K562 (cell line): Measurements from ENCODE around the gene APOL2. TPM values are rescaled to one million over a fixed set of nuclear protein-coding genes. Genes with fewer than 3 reads are reported as not detected.

Experiments
- CBX3 ChIP-seq, 2 experiments: IDR thresholded peaks; 1 replicate in 1 of 2; 2 replicates in 1 of 2; pipeline ENCODE4 v1.6.1; 2012; ENCODE audit warnings: inconsistent platforms in 2 of 2, low read length in 2 of 2, borderline replicate concordance in 1 of 2, control low read depth in 1 of 2
- CBX5 ChIP-seq: IDR thresholded peaks from 2 replicates; pipeline ENCODE4 v1.6.1; 2014; ENCODE audit warnings: low read depth, borderline replicate concordance
- CBX8 ChIP-seq: fragments of 200-600 bp; sonication (generic); IDR thresholded peaks from 2 replicates; pipeline ENCODE4 v1.6.1; 2012; ENCODE audit warnings: borderline replicate concordance, mixed run types, low read depth, mild to moderate bottlenecking, moderate library complexity, mixed read lengths, low read length, control low read depth, inconsistent platforms; ENCODE audit not compliant: poor library complexity, severe bottlenecking; ENCODE audit errors: extremely low read depth
- CC2D1A ChIP-seq: fragments of 450-650 bp; IDR thresholded peaks from 2 replicates; pipeline ENCODE4 v1.6.1; 2017; ENCODE audit warnings: mild to moderate bottlenecking
- CHD1 ChIP-seq: fragments of 200-600 bp; sonication (generic); IDR thresholded peaks from one replicate; pipeline ENCODE4 v1.6.1; 2012; ENCODE audit warnings: mild to moderate bottlenecking, moderate library complexity, low read length, inconsistent platforms
- ESRRA ChIP-seq: fragments of 450-650 bp; IDR thresholded peaks from 2 replicates; pipeline ENCODE4 v1.6.1; 2014; ENCODE audit warnings: low read depth, mild to moderate bottlenecking, moderate library complexity, borderline replicate concordance
- JUND ChIP-seq, 2 experiments: IDR thresholded peaks; 2 replicates in 1 of 2; 3 replicates in 1 of 2; pipeline ENCODE4 v1.6.1; 2011; ENCODE audit warnings: borderline replicate concordance in 2 of 2, low read depth in 2 of 2, low read length in 2 of 2, improper control_type of control experiment in 1 of 2, missing biosample characterization in 1 of 2, missing genetic modification characterization in 1 of 2, missing genetic modification reagents in 1 of 2
- MXI1 ChIP-seq: IDR thresholded peaks from 2 replicates; pipeline ENCODE4 v1.6.1; 2011; ENCODE audit warnings: low read depth, mild to moderate bottlenecking, improper control_type of control experiment, low read length
- NFE2 ChIP-seq: IDR thresholded peaks from 2 replicates; pipeline ENCODE4 v1.6.1; 2014; ENCODE audit warnings: antibody characterized with exemption, low read depth
- PRPF4 ChIP-seq: fragments of 200-400 bp; formaldehyde crosslinking; IDR thresholded peaks from one replicate; pipeline ENCODE4 v1.6.1; 2017; ENCODE audit warnings: low read length, low read depth, mild to moderate bottlenecking; ENCODE audit not compliant: insufficient read depth, poor library complexity, severe bottlenecking
- RNF2 ChIP-seq: sonication (generic); IDR thresholded peaks from 2 replicates; pipeline ENCODE4 v1.6.1; 2016
- SAFB ChIP-seq: fragments of 200-400 bp; formaldehyde crosslinking; IDR thresholded peaks from 2 replicates; pipeline ENCODE4 v1.6.1; 2017; ENCODE audit warnings: low read depth, low read length, borderline replicate concordance
- SIN3A ChIP-seq, 2 experiments: fragments of 150-350 bp in 1 of 2; IDR thresholded peaks; 2 replicates each; pipeline ENCODE4 v1.6.1; 2011 to 2016; ENCODE audit warnings: borderline replicate concordance in 2 of 2, low read depth in 2 of 2, low read length in 2 of 2, mild to moderate bottlenecking in 2 of 2, moderate library complexity in 2 of 2; ENCODE audit not compliant: control insufficient read depth in 1 of 2
- ZNF134 ChIP-seq: fragments of 250-450 bp; sonication (Bioruptor Pico); conservative IDR thresholded peaks from 2 replicates; pipeline ENCODE4 v1.4.0; 2020
- ZNF212 ChIP-seq: fragments of 450-650 bp; formaldehyde crosslinking; IDR thresholded peaks from 2 replicates; pipeline ENCODE4 v1.4.0; 2020; ENCODE audit warnings: mild to moderate bottlenecking
- polyA plus RNA-seq, 8 experiments: library from polyadenylated mRNA; depleted of rRNA in 4 of 8; stranded (reverse) in 5 of 8; unstranded in 3 of 8; fragments of >200 nt; fragmentation: Nextera tagmentation in 2 of 8; fragmentation: Illumina TruSeq in 1 of 8; extraction: Ambion mirVana in 2 of 8; extraction: Trizol in 1 of 8; gene quantifications; 2 replicates each; pipeline versions ENCODE4 v1.2.1 to v1.2.3, GENCODE V29; 2011 to 2014; ENCODE audit warnings: inconsistent platforms in 1 of 8, missing spikeins in 1 of 8
- total RNA-seq, 7 experiments: library from RNA; depleted of rRNA in 6 of 7; stranded (reverse); fragments of >200 nt in 6 of 7; fragmentation: Illumina TruSeq in 2 of 7; extraction: Trizol in 2 of 7; gene quantifications; 2 replicates each; pipeline versions ENCODE4 v1.2.1 to v1.2.3, GENCODE V29; 2011 to 2021; ENCODE audit warnings: low replicate concordance in 1 of 7
- TF ChIP-seq, protein P1 (sequence below): fragments of 200-800 bp; sonication (Bioruptor generic); IDR thresholded peaks from 2 replicates; pipeline ENCODE4 v1.6.1; 2017; ENCODE audit warnings: missing genetic modification characterization, missing compliant biosample characterization
- TF ChIP-seq, protein P2 (sequence below): fragments of 200-800 bp; sonication (Bioruptor generic); IDR thresholded peaks from 2 replicates; pipeline ENCODE4 v1.6.1; 2017; ENCODE audit warnings: missing genetic modification characterization, missing compliant biosample characterization
- TF ChIP-seq, protein P3 (sequence below): sonication (generic); IDR thresholded peaks from 2 replicates; pipeline ENCODE4 v1.6.1; 2016
- TF ChIP-seq, protein P4 (sequence below): fragments of 450-650 bp; IDR thresholded peaks from 2 replicates; pipeline ENCODE4 v1.6.1; 2016

Gene APOL2
- total and polyA plus RNA-seq, 9 of the 15 experiments (the other 6 are each of a cell fraction or from before 2014, with no cell fraction given), result 2.7 to 10.6 (median 8.9) TPM

- no peak for TF ChIP-seq CHD1
- TF ChIP-seq, protein P1, sequence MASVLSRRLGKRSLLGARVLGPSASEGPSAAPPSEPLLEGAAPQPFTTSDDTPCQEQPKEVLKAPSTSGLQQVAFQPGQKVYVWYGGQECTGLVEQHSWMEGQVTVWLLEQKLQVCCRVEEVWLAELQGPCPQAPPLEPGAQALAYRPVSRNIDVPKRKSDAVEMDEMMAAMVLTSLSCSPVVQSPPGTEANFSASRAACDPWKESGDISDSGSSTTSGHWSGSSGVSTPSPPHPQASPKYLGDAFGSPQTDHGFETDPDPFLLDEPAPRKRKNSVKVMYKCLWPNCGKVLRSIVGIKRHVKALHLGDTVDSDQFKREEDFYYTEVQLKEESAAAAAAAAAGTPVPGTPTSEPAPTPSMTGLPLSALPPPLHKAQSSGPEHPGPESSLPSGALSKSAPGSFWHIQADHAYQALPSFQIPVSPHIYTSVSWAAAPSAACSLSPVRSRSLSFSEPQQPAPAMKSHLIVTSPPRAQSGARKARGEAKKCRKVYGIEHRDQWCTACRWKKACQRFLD (CRISPR knock-in tag), result 0 out of 2 replicates have a peak, but pooled peaks have one; percentile 15
- peak; percentile 31; the same call in 1 of the 2 replicates for TF ChIP-seq MXI1
- peak; percentile 27; the same call in 1 of the 2 replicates for TF ChIP-seq RNF2
- no peak for TF ChIP-seq CBX5
- TF ChIP-seq ESRRA, result peak; percentile 31; the same call in 1 of the 2 replicates
- TF ChIP-seq CBX8, result no peak
- TF ChIP-seq SAFB, result no peak
- TF ChIP-seq ZNF134 (CRISPR knock-in tag), result no peak
- no peak for TF ChIP-seq ZNF212 (CRISPR knock-in tag)
- TF ChIP-seq, protein P2, sequence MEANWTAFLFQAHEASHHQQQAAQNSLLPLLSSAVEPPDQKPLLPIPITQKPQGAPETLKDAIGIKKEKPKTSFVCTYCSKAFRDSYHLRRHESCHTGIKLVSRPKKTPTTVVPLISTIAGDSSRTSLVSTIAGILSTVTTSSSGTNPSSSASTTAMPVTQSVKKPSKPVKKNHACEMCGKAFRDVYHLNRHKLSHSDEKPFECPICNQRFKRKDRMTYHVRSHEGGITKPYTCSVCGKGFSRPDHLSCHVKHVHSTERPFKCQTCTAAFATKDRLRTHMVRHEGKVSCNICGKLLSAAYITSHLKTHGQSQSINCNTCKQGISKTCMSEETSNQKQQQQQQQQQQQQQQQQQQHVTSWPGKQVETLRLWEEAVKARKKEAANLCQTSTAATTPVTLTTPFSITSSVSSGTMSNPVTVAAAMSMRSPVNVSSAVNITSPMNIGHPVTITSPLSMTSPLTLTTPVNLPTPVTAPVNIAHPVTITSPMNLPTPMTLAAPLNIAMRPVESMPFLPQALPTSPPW (CRISPR knock-in tag), result peak; percentile 77
- TF ChIP-seq PRPF4, result no peak
- TF ChIP-seq SIN3A (IDR thresholded peaks at IDR 0.05; ENCODE audit: borderline replicate concordance in 2 of 2, control insufficient read depth in 1 of 2, low read depth in 2 of 2, low read length in 2 of 2), result peak in 1 of 2 experiments; percentile 6; a peak in 1 of 4 replicates
- no peak for TF ChIP-seq CBX3 (IDR thresholded peaks at IDR 0.05; ENCODE audit: borderline replicate concordance in 1 of 2, low read length in 2 of 2)
- TF ChIP-seq NFE2, result peak; percentile 70
- TF ChIP-seq, protein P3, sequence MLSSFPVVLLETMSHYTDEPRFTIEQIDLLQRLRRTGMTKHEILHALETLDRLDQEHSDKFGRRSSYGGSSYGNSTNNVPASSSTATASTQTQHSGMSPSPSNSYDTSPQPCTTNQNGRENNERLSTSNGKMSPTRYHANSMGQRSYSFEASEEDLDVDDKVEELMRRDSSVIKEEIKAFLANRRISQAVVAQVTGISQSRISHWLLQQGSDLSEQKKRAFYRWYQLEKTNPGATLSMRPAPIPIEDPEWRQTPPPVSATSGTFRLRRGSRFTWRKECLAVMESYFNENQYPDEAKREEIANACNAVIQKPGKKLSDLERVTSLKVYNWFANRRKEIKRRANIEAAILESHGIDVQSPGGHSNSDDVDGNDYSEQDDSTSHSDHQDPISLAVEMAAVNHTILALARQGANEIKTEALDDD, result peak; percentile 69
- peak; percentile 100 for TF ChIP-seq CC2D1A
- peak; percentile 63; the same call in 1 of the 2 replicates for TF ChIP-seq JUND (IDR thresholded peaks at IDR 0.05; ENCODE audit: borderline replicate concordance, low read depth, low read length)
- peak; percentile 66; the same call in 1 of the 3 replicates for TF ChIP-seq JUND (tag; IDR thresholded peaks at IDR 0.05; ENCODE audit: borderline replicate concordance, low read depth, low read length)
- TF ChIP-seq, protein P4, sequence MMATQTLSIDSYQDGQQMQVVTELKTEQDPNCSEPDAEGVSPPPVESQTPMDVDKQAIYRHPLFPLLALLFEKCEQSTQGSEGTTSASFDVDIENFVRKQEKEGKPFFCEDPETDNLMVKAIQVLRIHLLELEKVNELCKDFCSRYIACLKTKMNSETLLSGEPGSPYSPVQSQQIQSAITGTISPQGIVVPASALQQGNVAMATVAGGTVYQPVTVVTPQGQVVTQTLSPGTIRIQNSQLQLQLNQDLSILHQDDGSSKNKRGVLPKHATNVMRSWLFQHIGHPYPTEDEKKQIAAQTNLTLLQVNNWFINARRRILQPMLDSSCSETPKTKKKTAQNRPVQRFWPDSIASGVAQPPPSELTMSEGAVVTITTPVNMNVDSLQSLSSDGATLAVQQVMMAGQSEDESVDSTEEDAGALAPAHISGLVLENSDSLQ, result no peak
Observed at GRCh38 chr22:36201630-36202319, 37.6 kb downstream of the APOL2 start, which contains the start of gene APOL4 (continued).
